ENCODE measurements around the gene OR13C9.
"Not testable (repeated sequence)": the region's sequence is repeated elsewhere in the genome, so short reads cannot be mapped to it uniquely, and the experiment has no call there.

The OR13C9 gene

DNA sequence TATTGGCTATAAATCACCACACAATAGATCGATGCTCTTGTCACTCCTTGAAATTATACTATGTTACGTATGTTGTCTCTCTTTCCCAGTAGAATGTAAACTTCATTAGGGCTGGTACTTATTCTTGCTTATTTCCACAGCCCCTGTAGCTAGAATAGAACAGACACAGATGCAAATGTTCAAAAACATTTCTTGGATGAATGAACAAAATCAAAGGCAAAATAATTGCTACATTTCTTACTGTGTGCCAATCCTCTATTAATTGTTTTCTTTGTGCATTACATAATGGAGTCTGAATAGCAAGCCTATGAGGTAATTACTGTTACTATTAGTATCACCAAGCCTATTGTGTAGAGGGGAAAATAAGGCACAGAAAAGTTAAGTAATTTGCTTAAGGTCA lies 11.9 kb downstream of the OR13C9 start:
- no peak overlapping the region for H3K4me3 ChIP-seq
- TF ChIP-seq EZH2 (IDR thresholded peaks at IDR 0.05) (no peak), POLR2AphosphoS5 (IDR thresholded peaks at IDR 0.05; ENCODE audit: borderline replicate concordance, low read depth, low read length) (no peak), FOXP2 (optimal IDR thresholded peaks at IDR 0.05; ENCODE audit: control extremely low read depth, extremely low read length, insufficient read depth) (no peak)
- DNase-seq (ENCODE audit: low read depth, low spot score): no peak
- H3K9ac ChIP-seq (ENCODE audit: insufficient read length): no peak overlapping the region
- no peaks in the 10 kb centered on the region for H3K9me3 ChIP-seq (ENCODE audit: low read depth, low read length)
- no peaks in the 10 kb centered on the region for H3K36me3 ChIP-seq (ENCODE audit: insufficient read depth, low read length)
- no peak overlapping the region for H3K27ac ChIP-seq

- H3K27ac ChIP-seq; H3K9me3 ChIP-seq (ENCODE audit: low read depth, low read length); H3K36me3 ChIP-seq (ENCODE audit: insufficient read depth, low read length); H3K9ac ChIP-seq (ENCODE audit: insufficient read length); DNase-seq (ENCODE audit: low read depth, low spot score); H3K4me3 ChIP-seq: not testable (repeated sequence)
Measured at GRCh38 chr9:104605527-104605926, 12.5 kb downstream of the OR13C9 start, which contains the start of gene OR13C2. TSS of gene OR13C2 (minus strand) at chr9:104605627. CDS start at chr9:104605627, 0 bp downstream.

- Histone ChIP-seq H3K27ac (no peak overlapping the region), H3K4me3 (no peak overlapping the region), H3K9me3 (ENCODE audit: low read depth, low read length) (no peaks in the 10 kb centered on the region), H3K9ac (ENCODE audit: insufficient read length) (no peak overlapping the region), H3K36me3 (ENCODE audit: insufficient read depth, low read length) (no peaks in the 10 kb centered on the region)
- TF ChIP-seq EZH2 (IDR thresholded peaks at IDR 0.05): no peak
- no peak for TF ChIP-seq FOXP2 (optimal IDR thresholded peaks at IDR 0.05; ENCODE audit: control extremely low read depth, extremely low read length, insufficient read depth)
- TF ChIP-seq POLR2AphosphoS5 (IDR thresholded peaks at IDR 0.05; ENCODE audit: borderline replicate concordance, low read depth, low read length): no peak
- no peak for DNase-seq (ENCODE audit: low read depth, low spot score)
Measured at GRCh38 chr9:104604801-104605200, 13.2 kb downstream of the OR13C9 start.

DNA sequence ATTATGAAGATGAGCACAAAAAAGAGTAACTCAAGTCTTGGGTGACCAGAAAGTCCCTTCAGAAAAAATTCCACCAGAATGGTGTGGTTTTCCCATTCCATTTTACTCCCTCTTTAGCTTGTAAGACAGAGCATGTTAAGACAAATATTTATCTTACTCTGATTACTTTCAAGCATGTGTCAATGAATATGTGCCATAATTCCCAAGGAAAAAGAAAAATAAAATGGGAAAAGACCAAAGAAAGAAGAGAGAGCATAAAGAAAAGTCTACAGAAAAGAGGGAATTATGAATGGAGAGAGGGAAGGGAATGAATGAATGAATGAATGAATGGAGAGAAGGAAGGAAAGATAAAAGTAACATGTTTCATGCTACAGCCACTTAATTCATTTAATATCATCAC lies 18.7 kb downstream of the OR13C9 start, which contains the start of gene OR13C5:
Gene OR13C5 (minus strand): TSS at position 101 of the 400 bp plus-strand sequence. CDS start 0 bp downstream, at position 101.
- not testable (repeated sequence) for H3K4me3 ChIP-seq; H3K9ac ChIP-seq (ENCODE audit: insufficient read length); H3K27ac ChIP-seq; H3K36me3 ChIP-seq (ENCODE audit: insufficient read depth, low read length); DNase-seq (ENCODE audit: low read depth, low spot score); H3K9me3 ChIP-seq (ENCODE audit: low read depth, low read length)

DNA sequence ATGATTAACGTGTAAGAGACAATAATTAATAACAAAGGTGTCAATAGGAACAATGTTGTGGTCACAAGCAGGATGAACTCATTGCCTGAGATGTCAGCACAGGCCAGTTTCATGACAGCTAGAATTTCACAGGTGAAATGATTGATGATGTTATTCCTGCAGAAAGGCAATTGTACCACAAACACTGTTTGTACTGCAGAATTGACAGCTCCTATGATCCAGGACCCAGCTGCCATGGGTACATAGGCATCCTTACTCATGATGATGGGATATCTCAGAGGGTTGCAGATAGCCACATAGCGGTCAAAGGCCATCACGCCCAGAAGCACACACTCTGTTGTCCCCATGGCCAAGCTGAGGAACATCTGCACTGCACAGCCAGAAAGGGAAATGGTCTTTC lies 19.3 kb downstream of the OR13C9 start:
- not testable (repeated sequence) for DNase-seq (ENCODE audit: low read depth, low spot score); H3K9me3 ChIP-seq (ENCODE audit: low read depth, low read length); H3K36me3 ChIP-seq (ENCODE audit: insufficient read depth, low read length); H3K9ac ChIP-seq (ENCODE audit: insufficient read length); H3K27ac ChIP-seq; H3K4me3 ChIP-seq

GRCh38 chr9:104589626-104590025 lies 28.4 kb downstream of the OR13C9 start:
- DNase-seq (ENCODE audit: low read depth, low spot score): peak; percentile 53
- no peaks in the 10 kb centered on the region for H3K36me3 ChIP-seq (ENCODE audit: insufficient read depth, low read length)
- H3K4me3 ChIP-seq: no peak overlapping the region
- TF ChIP-seq EZH2 (IDR thresholded peaks at IDR 0.05) (no peak), POLR2AphosphoS5 (IDR thresholded peaks at IDR 0.05; ENCODE audit: borderline replicate concordance, low read depth, low read length) (no peak), FOXP2 (optimal IDR thresholded peaks at IDR 0.05; ENCODE audit: control extremely low read depth, extremely low read length, insufficient read depth) (no peak)
- no peaks in the 10 kb centered on the region for H3K9me3 ChIP-seq (ENCODE audit: low read depth, low read length)
- no peak overlapping the region for H3K9ac ChIP-seq (ENCODE audit: insufficient read length)
- no peak overlapping the region for H3K27ac ChIP-seq

DNA sequence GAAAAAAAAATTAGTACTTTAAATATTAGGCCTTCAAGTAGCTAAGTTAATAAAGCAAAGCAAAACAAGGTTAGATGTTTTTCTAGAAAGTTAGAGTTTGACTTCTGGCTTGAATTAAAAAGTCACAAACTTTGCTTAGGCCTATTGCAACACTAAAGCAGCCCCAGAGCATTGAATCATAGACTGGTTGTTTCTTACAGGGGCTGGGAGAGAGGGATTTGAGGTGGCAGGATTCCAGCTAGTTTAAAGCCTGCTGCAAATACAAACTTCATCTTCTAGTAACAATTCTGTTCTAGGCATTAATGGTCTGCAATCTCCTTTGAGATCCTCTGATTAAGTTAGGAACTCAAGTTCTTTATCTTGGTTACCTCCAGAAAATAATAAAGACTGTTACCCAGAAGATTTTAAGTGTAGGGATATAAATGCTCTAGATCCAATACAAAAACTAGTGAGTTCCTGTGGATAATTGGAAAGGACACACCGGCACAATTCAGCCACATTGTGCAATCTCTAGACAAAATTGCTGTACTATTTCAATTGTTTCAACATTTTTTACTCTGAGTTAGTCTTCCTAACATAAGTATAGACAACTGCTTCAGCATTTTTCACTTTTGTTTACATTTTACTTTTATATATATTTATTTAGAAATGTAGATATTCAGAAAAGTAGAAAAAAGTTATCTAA lies 31.4 kb downstream of the OR13C9 start:
- TF ChIP-seq EZH2 (IDR thresholded peaks at IDR 0.05): no peak
- no peak; the same call in 1 of the 2 replicates for TF ChIP-seq POLR2AphosphoS5 (IDR thresholded peaks at IDR 0.05; ENCODE audit: borderline replicate concordance, low read depth, low read length)
- no peak for TF ChIP-seq FOXP2 (optimal IDR thresholded peaks at IDR 0.05; ENCODE audit: control extremely low read depth, extremely low read length, insufficient read depth)
- H3K4me3 ChIP-seq: peak overlapping the region; percentile 51

DNA sequence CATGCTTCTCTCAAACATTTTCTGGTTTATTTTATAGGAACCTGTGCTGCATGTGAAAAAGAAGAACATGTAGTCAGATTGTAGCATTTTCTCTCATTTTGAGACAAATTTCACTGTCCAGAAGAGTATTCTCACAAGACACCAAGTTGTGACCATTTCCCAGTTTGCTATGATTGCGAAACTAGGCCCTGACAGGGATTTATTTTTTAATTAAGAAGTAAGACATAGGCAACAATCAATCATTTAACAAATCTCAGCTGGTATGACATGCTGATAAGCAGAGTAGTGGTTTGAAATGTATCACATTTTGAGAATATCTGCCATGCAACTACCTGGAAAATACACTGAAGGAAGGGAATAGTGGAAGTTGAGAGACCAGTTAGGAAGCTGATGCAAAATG lies 37.4 kb downstream of the OR13C9 start:
- TF ChIP-seq EZH2 (IDR thresholded peaks at IDR 0.05) (no peak), FOXP2 (optimal IDR thresholded peaks at IDR 0.05; ENCODE audit: control extremely low read depth, extremely low read length, insufficient read depth) (no peak), POLR2AphosphoS5 (IDR thresholded peaks at IDR 0.05; ENCODE audit: borderline replicate concordance, low read depth, low read length) (no peak)
- no peak overlapping the region for H3K9ac ChIP-seq (ENCODE audit: insufficient read length)
- no peak for DNase-seq (ENCODE audit: low read depth, low spot score)
- H3K9me3 ChIP-seq (ENCODE audit: low read depth, low read length): no peaks in the 10 kb centered on the region
- H3K36me3 ChIP-seq (ENCODE audit: insufficient read depth, low read length): no peaks in the 10 kb centered on the region
- no peak overlapping the region for H3K4me3 ChIP-seq
- no peak overlapping the region for H3K27ac ChIP-seq

More for the DNA sequence above, 31.4 kb downstream of the OR13C9 start:
- Histone ChIP-seq H3K9ac (ENCODE audit: insufficient read length) (no peak overlapping the region), H3K27ac (peak overlapping the region; percentile 89), H3K9me3 (ENCODE audit: low read depth, low read length) (no peaks in the 10 kb centered on the region), H3K36me3 (ENCODE audit: insufficient read depth, low read length) (no peaks in the 10 kb centered on the region)
- DNase-seq (ENCODE audit: low read depth, low spot score): peak; percentile 78

- Histone ChIP-seq H3K9me3 (ENCODE audit: low read depth, low read length) (0 out of 2 replicates have a peak, but pooled peaks cover 3% of the 10 kb centered on the region), H3K27ac (no peak overlapping the region), H3K4me3 (no peak overlapping the region), H3K9ac (ENCODE audit: insufficient read length) (no peak overlapping the region), H3K36me3 (ENCODE audit: insufficient read depth, low read length) (no peaks in the 10 kb centered on the region)
- DNase-seq (ENCODE audit: low read depth, low spot score): no peak
- TF ChIP-seq EZH2 (IDR thresholded peaks at IDR 0.05) (no peak), FOXP2 (optimal IDR thresholded peaks at IDR 0.05; ENCODE audit: control extremely low read depth, extremely low read length, insufficient read depth) (no peak), POLR2AphosphoS5 (IDR thresholded peaks at IDR 0.05; ENCODE audit: borderline replicate concordance, low read depth, low read length) (no peak)
Measured at GRCh38 chr9:104577263-104577662, 40.7 kb downstream of the OR13C9 start.

All from SK-N-MC (cell line).